Lower lobe of right lung (tissue), 2 donors: ENCODE data around the gene PPHLN1. TPM values are rescaled to one million over a fixed set of nuclear protein-coding genes. Genes with fewer than 3 reads are reported as not detected.

Source experiments
- ATAC-seq, 2 donors: fragments of 200-7000 bp; cut with Tn5 transposase; one replicate each; pipeline ENCODE4 v1.9.1; 2020 to 2022; ENCODE audit warnings: mild to moderate bottlenecking in 2 of 2, moderate library complexity in 2 of 2
- DNase-seq: peaks from one replicate; pipeline ENCODE4 v3.0.0-alpha.2; 2020
- H3K27ac ChIP-seq: fragments of 200-600 bp; one replicate; pipeline ENCODE4 v1.8.0; 2022
- H3K27me3 ChIP-seq: fragments of 200-600 bp; one replicate; pipeline ENCODE4 v1.8.0; 2022; ENCODE audit warnings: low read depth
- H3K36me3 ChIP-seq: fragments of 200-600 bp; one replicate; pipeline ENCODE4 v1.8.0; 2022; ENCODE audit warnings: mild to moderate bottlenecking
- H3K4me1 ChIP-seq: fragments of 200-600 bp; one replicate; pipeline ENCODE4 v1.8.0; 2022
- H3K4me3 ChIP-seq: fragments of 200-600 bp; one replicate; pipeline ENCODE4 v1.8.0; 2022; ENCODE audit warnings: mild to moderate bottlenecking
- H3K9me3 ChIP-seq: fragments of 200-600 bp; one replicate; pipeline ENCODE4 v1.8.0; 2022
- CTCF ChIP-seq: fragments of 200-600 bp; IDR thresholded peaks from one replicate; pipeline ENCODE4 v1.8.0; 2022; ENCODE audit warnings: antibody characterized with exemption, mild to moderate bottlenecking
- intact Hi-C: fragments of 100-400 bp; cut with DNase I; formaldehyde crosslinking; loops from one replicate; pipeline ENCODE4 v1.11.0; 2022
- microRNA-seq: library from miRNA; unstranded; fragments of <30 nt; microRNA quantifications from one replicate; pipeline ENCODE4 v1.2.0, GENCODE V29; 2020; ENCODE audit warnings: borderline number of aligned reads
- total RNA-seq: library from RNA; stranded (reverse); fragmentation: NEBNext Ultra II Directional; extraction: Animal tissue kit (Norgen Biotek cat#: 25700); gene quantifications from one replicate; pipeline ENCODE4 v1.2.1, GENCODE V29; 2021
- donor health status: DM: no; HTN: yes; CAD: no; lungs with severe emphysema.

Gene PPHLN1
- total RNA-seq, 1 donor from 2014 or later, result 45.5 TPM

- DNase-seq (no peak), ATAC-seq (no peak)
- Histone ChIP-seq H3K4me3 (no peak overlapping the region), H3K27me3 (no peaks in the 10 kb centered on the region), H3K4me1 (peaks cover 29% of the 10 kb centered on the region), H3K27ac (no peak overlapping the region), H3K9me3 (no peaks in the 10 kb centered on the region), H3K36me3 (no peaks in the 10 kb centered on the region)
- no peak for TF ChIP-seq CTCF
- intact Hi-C loops, result no loop called here
Measured at GRCh38 chr12:42485823-42486222, 159.9 kb downstream of the PPHLN1 start.

DNA sequence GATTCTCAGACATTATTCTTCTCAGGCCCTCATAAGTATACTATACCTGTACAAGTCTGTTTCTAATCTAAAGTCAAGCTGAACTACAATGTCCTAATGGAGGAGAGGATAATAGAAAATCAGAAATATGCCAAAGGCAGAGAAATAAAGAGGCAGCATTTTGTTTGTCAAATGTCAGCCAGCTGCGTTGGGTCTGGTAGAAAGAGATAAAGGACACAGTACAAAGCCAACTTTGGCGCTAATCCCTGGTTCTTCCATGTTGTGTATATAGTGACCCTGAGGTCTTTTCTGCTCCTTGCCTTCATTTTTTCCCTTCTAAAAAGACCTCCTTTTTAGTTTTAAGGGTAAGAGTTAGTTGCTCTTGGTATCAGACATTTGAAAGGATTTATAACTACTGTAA is 160.4 kb downstream of the PPHLN1 start:
- TF ChIP-seq CTCF, result no peak
- Histone ChIP-seq H3K27me3 (no peaks in the 10 kb centered on the region), H3K4me3 (no peak overlapping the region), H3K4me1 (peaks cover 24% of the 10 kb centered on the region), H3K36me3 (no peaks in the 10 kb centered on the region), H3K9me3 (no peaks in the 10 kb centered on the region), H3K27ac (no peak overlapping the region)
- intact Hi-C loops, result no loop called here
- ATAC-seq (no peak), DNase-seq (no peak)

GRCh38 chr12:42490261-42490842 is 164.4 kb downstream of the PPHLN1 start:
- intact Hi-C loops, result no loop called here
- Histone ChIP-seq H3K27ac (no peak overlapping the region), H3K4me3 (no peak overlapping the region), H3K27me3 (no peaks in the 10 kb centered on the region), H3K9me3 (no peaks in the 10 kb centered on the region), H3K4me1 (peaks cover 2% of the 10 kb centered on the region), H3K36me3 (no peaks in the 10 kb centered on the region)
- TF ChIP-seq CTCF, result no peak
- no peak for DNase-seq
- ATAC-seq, result no peak

Small RNA genes within 50 kb of the gene (microRNA-seq; reads per million reads assigned to microRNA genes)
- not detected for gene MIR7851

Other genes starting within 250 kb of the PPHLN1 start
- 12.1 TPM for gene GXYLT1, start 181.3 kb upstream of the PPHLN1 start, total RNA-seq
- 25.1 TPM for gene YAF2, start 87.9 kb upstream of the PPHLN1 start, total RNA-seq
- 43.5 TPM for gene ZCRB1, start 73 bp upstream of the PPHLN1 start, total RNA-seq